IMR-90 (cell line): Measurements from ENCODE around the gene OLFM4. TPM values are rescaled to one million over a fixed set of nuclear protein-coding genes. Genes with fewer than 3 reads are reported as not detected.

Experiments
- ATAC-seq: fragments of 200-7000 bp; cut with Tn5 transposase; 2 replicates; pipeline ENCODE4 v1.9.1; 2020; ENCODE audit warnings: low read depth, mild to moderate bottlenecking, moderate library complexity
- BruUV-seq: library from RNA; stranded (reverse); fragments of 400-500 nt; replicated peaks from 2 replicates; lab custom pipeline; 2021; lab: Mats Ljungman, UMichigan
- CTCF ChIA-PET: fragments of 300-600 bp; formaldehyde crosslinking; extraction: SDS; loops from one replicate; lab custom pipeline; 2021; ENCODE audit warnings: antibody characterized with exemption; lab: Yijun Ruan, JAX
- POLR2A ChIA-PET: fragments of 300-600 bp; sonication (Branson Sonifier 250); formaldehyde crosslinking; loops from one replicate; lab custom pipeline; 2022; ENCODE audit warnings: antibody characterized with exemption; ENCODE audit not compliant: unreplicated experiment; lab: Charles Lee
- DNase-seq: peaks from one replicate; pipeline ENCODE4 v3.0.0; 2013
- H2AFZ ChIP-seq: replicated peaks from 2 replicates; pipeline ENCODE3; 2013; ENCODE audit warnings: low read length, mild to moderate bottlenecking; ENCODE audit not compliant: poor library complexity
- H2AK5ac ChIP-seq: 2 replicates; pipeline ENCODE4 v1.6.1; 2013; ENCODE audit warnings: low read depth, low read length, inconsistent platforms
- H2AK9ac ChIP-seq: replicated peaks from 2 replicates; pipeline ENCODE3; 2013; ENCODE audit warnings: mild to moderate bottlenecking, low read depth, low read length, moderate library complexity; ENCODE audit not compliant: poor library complexity
- H2BK120ac ChIP-seq: 2 replicates; pipeline ENCODE4 v1.6.1; 2013; ENCODE audit warnings: low read depth, low read length, inconsistent platforms
- H2BK15ac ChIP-seq: 3 replicates; pipeline ENCODE4 v1.6.1; 2013; ENCODE audit warnings: low read depth, low read length, inconsistent platforms
- H2BK20ac ChIP-seq: 2 replicates; pipeline ENCODE4 v1.6.1; 2013; ENCODE audit warnings: low read depth, mild to moderate bottlenecking, inconsistent platforms, low read length, moderate library complexity
- H2BK5ac ChIP-seq: 2 replicates; pipeline ENCODE4 v1.6.1; 2013; ENCODE audit warnings: mild to moderate bottlenecking, low read depth, low read length, inconsistent platforms; ENCODE audit not compliant: poor library complexity, severe bottlenecking
- H3K14ac ChIP-seq: replicated peaks from 2 replicates; pipeline ENCODE4 v1.6.1; 2013; ENCODE audit warnings: low read depth, low read length, inconsistent platforms
- H3K18ac ChIP-seq: 2 replicates; pipeline ENCODE4 v1.6.1; 2013; ENCODE audit warnings: low read depth, low read length, control low read depth
- H3K23ac ChIP-seq: 2 replicates; pipeline ENCODE4 v1.6.1; 2013; ENCODE audit warnings: low read depth, low read length, inconsistent platforms
- H3K27ac ChIP-seq: 2 replicates; pipeline ENCODE4 v1.5.1; 2013; ENCODE audit warnings: mild to moderate bottlenecking, control low read depth, low read length; ENCODE audit not compliant: insufficient read depth
- H3K27me3 ChIP-seq: 2 replicates; pipeline ENCODE4 v1.6.1; 2013; ENCODE audit warnings: low read length; ENCODE audit not compliant: control insufficient read depth, insufficient read depth
- H3K36me3 ChIP-seq: 2 replicates; pipeline ENCODE4 v1.6.1; 2013; ENCODE audit warnings: low read length, mixed read lengths; ENCODE audit not compliant: control insufficient read depth, insufficient read depth
- H3K4ac ChIP-seq: 2 replicates; pipeline ENCODE4 v1.6.1; 2013; ENCODE audit warnings: low read depth, low read length, inconsistent platforms
- H3K4me1 ChIP-seq: 2 replicates; pipeline ENCODE4 v1.6.1; 2013; ENCODE audit warnings: low read length, mixed read lengths; ENCODE audit not compliant: control insufficient read depth, insufficient read depth
- H3K4me2 ChIP-seq: 2 replicates; pipeline ENCODE4 v1.6.1; 2013; ENCODE audit warnings: low read depth, mild to moderate bottlenecking, control low read depth, low read length, moderate library complexity
- H3K4me3 ChIP-seq: 2 replicates; pipeline ENCODE4 v1.5.1; 2013; ENCODE audit warnings: low read depth, mild to moderate bottlenecking, control low read depth, low read length, moderate library complexity; ENCODE audit not compliant: insufficient read depth
- H3K56ac ChIP-seq: 2 replicates; pipeline ENCODE4 v1.6.1; 2013; ENCODE audit warnings: low read length, inconsistent platforms; ENCODE audit not compliant: insufficient read depth; ENCODE audit errors: extremely low read depth
- H3K79me1 ChIP-seq, 2 experiments: 2 replicates each; pipeline ENCODE4 v1.6.1; 2013; ENCODE audit warnings: low read length in 2 of 2, inconsistent platforms in 1 of 2, low read depth in 1 of 2
- H3K9ac ChIP-seq: 2 replicates; pipeline ENCODE4 v1.6.1; 2013; ENCODE audit warnings: low read depth, low read length, control low read depth
- H3K9me1 ChIP-seq: 2 replicates; pipeline ENCODE4 v1.6.1; 2013; ENCODE audit warnings: low read length, inconsistent platforms; ENCODE audit not compliant: insufficient read depth
- H3K9me3 ChIP-seq: 2 replicates; pipeline ENCODE4 v1.6.1; 2013; ENCODE audit warnings: low read length; ENCODE audit not compliant: control insufficient read depth, insufficient read depth
- H4K20me1 ChIP-seq: 2 replicates; pipeline ENCODE4 v1.6.1; 2013; ENCODE audit warnings: low read length, inconsistent platforms; ENCODE audit not compliant: insufficient read depth
- H4K5ac ChIP-seq: 2 replicates; pipeline ENCODE4 v1.6.1; 2013; ENCODE audit warnings: mild to moderate bottlenecking, low read depth, low read length, control low read depth
- H4K8ac ChIP-seq, 2 experiments: 2 replicates each; pipeline ENCODE4 v1.6.1; 2013; ENCODE audit warnings: low read depth in 2 of 2, low read length in 2 of 2, control low read depth in 1 of 2, inconsistent platforms in 1 of 2
- H4K91ac ChIP-seq: 2 replicates; pipeline ENCODE4 v1.6.1; 2013; ENCODE audit warnings: low read depth, low read length, inconsistent platforms; ENCODE audit not compliant: insufficient read depth
- BHLHE40 ChIP-seq: fragments of 150-350 bp; IDR thresholded peaks from 2 replicates; pipeline ENCODE4 v1.6.1; 2016; ENCODE audit warnings: mild to moderate bottlenecking, low read depth, low read length
- WGBS, 2 experiments: methylation state at CpG; one replicate each; pipeline versions ENCODE4 v1.1.5 to v1.1.7; 2013; ENCODE audit warnings: missing lambda C conversion rate in 2 of 2; ENCODE audit not compliant: insufficient read length in 1 of 2; ENCODE audit errors: extremely low coverage in 2 of 2; 5-methylcytosine and 5-hydroxymethylcytosine counted together
- dilution Hi-C: fragments of 300-500 bp; cut with HindIII; formaldehyde crosslinking; loops from one replicate; pipeline ENCODE4 v1.14.3; 2018; ENCODE audit warnings: low sequenced_read_pairs; ENCODE audit not compliant: unreplicated experiment
- in situ Hi-C: fragments of 300-500 bp; cut with MboI; formaldehyde crosslinking; loops from 3 replicates; pipeline ENCODE4 v1.14.3; 2019; ENCODE audit warnings: low sequenced_read_pairs, inconsistent platforms, mixed read lengths
- intact Hi-C: fragments of 100-400 bp; cut with micrococcal nuclease; formaldehyde crosslinking; loops from 2 replicates; pipeline ENCODE4 v1.10.0; 2022
- polyA plus RNA-seq, 3 experiments: library from polyadenylated mRNA; depleted of rRNA; stranded (reverse); fragments of >200 nt; gene quantifications; 2 replicates each; pipeline ENCODE4 v1.2.3, GENCODE V29; 2012; ENCODE audit warnings: low replicate concordance in 1 of 3
- total RNA-seq: library from RNA; depleted of rRNA; stranded (reverse); fragments of >200 nt; gene quantifications from 2 replicates; pipeline ENCODE4 v1.2.3, GENCODE V29; 2012

Gene OLFM4
- total and polyA plus RNA-seq, 2 of the 4 experiments (the other 2 are of a cell fraction) = not detected

DNA sequence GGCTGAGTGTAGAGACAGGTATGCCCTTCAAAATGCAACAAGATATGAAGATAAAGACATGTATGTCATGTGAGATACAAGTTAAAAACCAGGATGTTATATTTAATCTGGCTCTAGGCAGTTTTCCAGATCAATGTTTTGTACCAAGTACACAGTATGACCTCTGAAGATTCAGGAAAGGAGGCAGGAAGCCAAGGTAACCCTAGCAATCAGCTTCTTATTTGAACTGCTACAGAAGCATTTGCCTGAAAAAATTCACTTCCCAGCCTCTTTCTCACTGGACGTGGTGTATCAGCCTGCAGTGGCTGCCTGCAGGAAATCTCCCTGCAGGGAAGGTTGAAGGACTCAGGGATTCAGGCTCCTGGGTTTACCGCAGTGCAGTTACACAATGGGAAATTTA lies 24.1 kb downstream of the OLFM4 start:
- CTCF ChIA-PET = no interaction called here
- Histone ChIP-seq H3K4ac (no peak overlapping the region), H4K91ac (no peak overlapping the region), H3K27me3 (no peaks in the 10 kb centered on the region), H2BK20ac (no peak overlapping the region), H2BK15ac (no peak overlapping the region), H3K9me3 (peaks cover 3% of the 10 kb centered on the region; the same call in 1 of the 2 replicates), H4K8ac (no peak overlapping the region), H3K79me1 (no peaks in the 10 kb centered on the region), H2BK5ac (no peak overlapping the region), H3K9ac (no peak overlapping the region), H2AK9ac (no peak overlapping the region), H3K9me1 (no peaks in the 10 kb centered on the region), H4K5ac (no peak overlapping the region), H3K14ac (no peak overlapping the region), H3K4me2 (no peak overlapping the region), H4K20me1 (no peaks in the 10 kb centered on the region), H3K56ac (no peak overlapping the region), H3K4me3 (no peak overlapping the region), H3K18ac (no peak overlapping the region), H2BK120ac (no peak overlapping the region), H3K36me3 (no peaks in the 10 kb centered on the region), H3K4me1 (no peaks in the 10 kb centered on the region), H2AK5ac (no peak overlapping the region), H2AFZ (no peak overlapping the region), H3K23ac (no peak overlapping the region), H3K27ac (no peak overlapping the region)
- in situ Hi-C loops = no loop called here
- no TSS peak for BruUV-seq
- intact Hi-C loops = no loop called here
- no peak for TF ChIP-seq BHLHE40
- WGBS, 2 experiments = no CpG with 5 or more reads among the region's 2 CpGs
- ATAC-seq = no peak
- dilution Hi-C loops = no loop called here
- DNase-seq = no peak
- POLR2A ChIA-PET = no interaction called here
